AG10803 (cell line): ENCODE data around the gene FSTL1.

Experiments used
- DNase-seq: peaks from one replicate; pipeline ENCODE4 v3.0.0; 2010; ENCODE audit warnings: low read depth
- H3K4me3 ChIP-seq: 2 replicates; pipeline ENCODE4 v1.5.1; 2011; ENCODE audit warnings: mild to moderate bottlenecking, low read length, control low read depth
- CTCF ChIP-seq: conservative IDR thresholded peaks from 2 replicates; pipeline ENCODE4 v1.5.1; 2011; ENCODE audit warnings: mild to moderate bottlenecking, low read length, control low read depth, inconsistent platforms

FSTL1 gene

GRCh38 chr3:120418446-120418845 lies 32.3 kb downstream of the FSTL1 start:
- no peak for TF ChIP-seq CTCF
- no peak for DNase-seq
- no peak overlapping the region for H3K4me3 ChIP-seq

- TF ChIP-seq CTCF, result peak; percentile 86
- H3K4me3 ChIP-seq, result no peak overlapping the region; the same call in 1 of the 2 replicates
- DNase-seq, result peak; percentile 97
Measured at GRCh38 chr3:120417272-120417911, 33.4 kb downstream of the FSTL1 start.

GRCh38 chr3:120416868-120417267 lies 33.9 kb downstream of the FSTL1 start:
- DNase-seq, result no peak
- TF ChIP-seq CTCF, result no peak
- H3K4me3 ChIP-seq, result no peak overlapping the region

GRCh38 chr3:120415756-120416155 lies 35.0 kb downstream of the FSTL1 start:
- no peak for TF ChIP-seq CTCF
- no peak for DNase-seq
- no peak overlapping the region for H3K4me3 ChIP-seq

- no peak for TF ChIP-seq CTCF
- DNase-seq, result no peak
- H3K4me3 ChIP-seq, result no peak overlapping the region
Measured at GRCh38 chr3:120410541-120410940, 40.3 kb downstream of the FSTL1 start.

- no peak for DNase-seq
- no peak for TF ChIP-seq CTCF
- H3K4me3 ChIP-seq, result no peak overlapping the region
Measured at GRCh38 chr3:120410116-120410515, 40.7 kb downstream of the FSTL1 start.

GRCh38 chr3:120407508-120408287 lies 43.1 kb downstream of the FSTL1 start:
- no peak for TF ChIP-seq CTCF
- no peak for DNase-seq
- H3K4me3 ChIP-seq, result no peak overlapping the region
